ENCODE results near the gene LAYN. TPM values are rescaled to one million over a fixed set of nuclear protein-coding genes. Genes with fewer than 3 reads are reported as not detected.

LAYN gene
- total RNA-seq, 1 experiment from 2014 or later, result 3.7 TPM

- TF ChIP-seq PREB (CRISPR knock-in tag; IDR thresholded peaks at IDR 0.05; ENCODE audit: borderline replicate concordance), result no peak
- TF ChIP-seq NR1H2 (CRISPR knock-in tag; IDR thresholded peaks at IDR 0.05), result no peak
- TF ChIP-seq NR3C1 (CRISPR knock-in tag; conservative IDR thresholded peaks at IDR 0.05; ENCODE audit: low read depth), result no peak
- TF ChIP-seq USF1 (CRISPR knock-in tag; IDR thresholded peaks at IDR 0.05), result no peak
- TF ChIP-seq ZNF263 (CRISPR knock-in tag; IDR thresholded peaks at IDR 0.05; ENCODE audit: low read depth), result no peak
- no peak for TF ChIP-seq ARID4B (CRISPR knock-in tag; IDR thresholded peaks at IDR 0.05; ENCODE audit: borderline replicate concordance)
- TF ChIP-seq IRF1 (CRISPR knock-in tag; IDR thresholded peaks at IDR 0.05), result no peak
- no peak for TF ChIP-seq TEAD4 (CRISPR knock-in tag; IDR thresholded peaks at IDR 0.05)
- TF ChIP-seq ESRRA (CRISPR knock-in tag; IDR thresholded peaks at IDR 0.05; ENCODE audit: borderline replicate concordance), result no peak
Measured at GRCh38 chr11:111573821-111574249, 33.3 kb downstream of the LAYN start (continued).

DNA sequence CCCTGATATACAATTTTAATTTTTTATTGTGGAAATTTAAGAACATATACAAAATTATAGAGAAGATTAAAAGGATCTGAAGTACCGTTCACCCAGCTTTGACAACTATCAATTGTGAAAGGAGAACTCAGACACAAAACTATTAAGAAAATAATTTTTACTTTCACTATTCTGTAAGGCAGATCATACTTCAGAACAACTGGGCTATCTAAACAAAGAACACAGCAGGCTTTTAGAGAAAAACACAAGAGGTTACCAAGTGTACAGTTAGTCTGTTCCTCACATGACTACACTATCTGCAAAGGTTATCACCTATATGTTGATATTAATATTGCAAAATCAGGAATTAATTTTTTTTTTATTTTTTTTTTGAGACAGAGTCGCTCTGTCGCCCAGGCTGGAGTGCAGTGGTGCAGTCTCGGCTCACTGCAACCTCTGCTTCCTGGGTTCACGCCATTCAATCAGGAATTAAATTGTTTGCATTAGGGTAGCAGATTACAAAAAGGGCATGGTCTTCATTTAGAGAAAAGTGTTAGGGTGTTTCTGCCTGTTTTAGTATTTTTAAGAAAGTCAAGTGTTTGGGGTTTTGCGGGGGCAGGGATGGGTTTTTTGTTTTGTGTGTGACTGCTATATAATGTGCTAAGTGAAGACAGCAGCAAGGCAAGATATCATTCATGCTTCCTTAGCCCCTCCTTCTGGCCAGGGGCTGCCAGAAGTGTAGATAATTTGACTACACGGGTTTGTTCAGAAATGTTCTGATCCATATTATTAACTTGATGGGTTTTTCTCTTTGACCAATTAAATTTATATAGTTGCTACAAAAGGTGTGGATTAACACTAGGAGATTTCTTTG, 34.1 kb downstream of the LAYN start:
- H3K27ac Mint-ChIP-seq, result no peak overlapping the region
- no peak for DNase-seq (ENCODE audit: low spot score)

More for the DNA sequence above, 34.1 kb downstream of the LAYN start:
- Mint-ChIP-seq H3K9me3 (no peaks in the 10 kb centered on the region), H3K4me3 (no peak overlapping the region), H3K36me3 (no peaks in the 10 kb centered on the region), H3K27me3 (ENCODE audit: low read depth) (no peaks in the 10 kb centered on the region), H3K4me1 (no peaks in the 10 kb centered on the region)
- no peak for TF ChIP-seq AR (CRISPR knock-in tag; IDR thresholded peaks at IDR 0.05)
- TF ChIP-seq HMGXB4 (CRISPR knock-in tag; IDR thresholded peaks at IDR 0.05), result no peak
- TF ChIP-seq NFATC4 (CRISPR knock-in tag; IDR thresholded peaks at IDR 0.05), result no peak
- ATAC-seq, result peak; percentile 66
- ChIA-PET CTCF (no interaction called here), POLR2A (no interaction called here)
